ENCODE results near the gene SPATA33.

SPATA33 gene

DNA sequence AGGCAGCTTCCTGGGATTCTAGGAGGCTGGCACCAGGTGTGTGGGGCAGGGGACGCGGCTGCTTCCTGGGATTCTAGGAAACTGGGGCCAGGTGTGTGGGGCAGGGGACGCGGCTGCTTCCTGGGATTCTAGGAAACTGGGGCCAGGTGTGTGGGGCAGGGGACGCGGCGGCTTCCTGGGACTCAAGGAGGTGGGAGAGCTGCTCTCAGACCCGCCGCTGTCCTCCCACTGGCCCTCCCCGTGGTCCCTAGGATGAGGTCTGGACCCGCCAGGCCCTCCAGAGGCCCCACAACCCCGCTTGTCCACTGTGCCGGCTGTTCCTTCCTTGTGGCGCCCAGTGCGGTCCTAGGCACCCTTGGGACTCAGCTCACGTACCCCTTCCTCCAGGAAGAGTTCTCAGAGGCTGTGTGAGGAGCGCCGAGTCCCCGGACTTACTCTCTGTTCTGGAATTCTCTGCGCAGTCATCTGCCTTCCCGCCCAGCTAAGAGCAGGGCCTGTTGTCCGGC lies 43.6 kb upstream of the SPATA33 start:
- H3K27ac ChIP-seq, result no peak overlapping the region
- H3K4me1 ChIP-seq (ENCODE audit: control insufficient read depth in 1 of 2, insufficient read depth in 1 of 2, low read depth in 1 of 2, low read length in 1 of 2), result no peaks in the 10 kb centered on the region
- H3K36me3 ChIP-seq, result no peaks in the 10 kb centered on the region
- H3K27me3 ChIP-seq, result no peaks in the 10 kb centered on the region
- TF ChIP-seq CTCF (IDR thresholded peaks at IDR 0.05), result no peak
- H3K9me3 ChIP-seq, result no peaks in the 10 kb centered on the region
- H3K4me3 ChIP-seq (ENCODE audit: low read depth in 1 of 2, low read length in 1 of 2), result no peak overlapping the region

- Histone ChIP-seq H3K4me1 (ENCODE audit: control insufficient read depth in 1 of 2, insufficient read depth in 1 of 2, low read depth in 1 of 2, low read length in 1 of 2) (no peaks in the 10 kb centered on the region), H3K36me3 (no peaks in the 10 kb centered on the region), H3K27ac (no peak overlapping the region), H3K27me3 (no peaks in the 10 kb centered on the region), H3K4me3 (ENCODE audit: low read depth in 1 of 2, low read length in 1 of 2) (no peak overlapping the region), H3K9me3 (no peaks in the 10 kb centered on the region)
- no peak for TF ChIP-seq CTCF (IDR thresholded peaks at IDR 0.05)
Observed at GRCh38 chr16:89615176-89615575, 42.5 kb upstream of the SPATA33 start.

GRCh38 chr16:89615596-89616090 lies 42.0 kb upstream of the SPATA33 start:
- no peaks in the 10 kb centered on the region for H3K36me3 ChIP-seq
- H3K4me3 ChIP-seq (ENCODE audit: low read depth in 1 of 2, low read length in 1 of 2), result no peak overlapping the region
- no peaks in the 10 kb centered on the region for H3K9me3 ChIP-seq
- no peak for TF ChIP-seq CTCF (IDR thresholded peaks at IDR 0.05)
- no peak overlapping the region for H3K27ac ChIP-seq
- no peaks in the 10 kb centered on the region for H3K4me1 ChIP-seq (ENCODE audit: control insufficient read depth in 1 of 2, insufficient read depth in 1 of 2, low read depth in 1 of 2, low read length in 1 of 2)
- H3K27me3 ChIP-seq, result no peaks in the 10 kb centered on the region

DNA sequence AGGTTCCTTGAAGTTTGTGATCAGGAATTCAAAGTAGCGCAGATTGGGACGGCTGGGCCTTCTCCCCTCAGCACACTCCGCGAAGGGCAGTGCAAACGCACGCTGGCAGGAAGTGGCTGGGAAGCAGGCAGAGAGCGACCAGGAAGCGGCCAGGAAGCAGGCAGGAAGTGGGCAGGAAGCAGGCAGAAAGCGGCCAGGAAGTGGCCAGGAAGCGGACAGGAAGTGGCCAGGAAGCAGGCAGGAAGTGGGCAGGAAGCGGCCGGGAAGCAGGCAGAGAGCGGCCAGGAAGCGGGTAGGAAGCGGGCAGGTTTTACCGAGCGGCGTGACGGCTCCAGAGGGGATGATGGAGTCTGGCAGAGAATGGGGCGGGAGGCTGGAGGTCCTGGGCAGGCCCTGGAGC lies 41.0 kb upstream of the SPATA33 start:
- H3K4me3 ChIP-seq (ENCODE audit: low read depth in 1 of 2, low read length in 1 of 2), result no peak overlapping the region
- H3K9me3 ChIP-seq, result no peaks in the 10 kb centered on the region
- H3K36me3 ChIP-seq, result no peaks in the 10 kb centered on the region
- TF ChIP-seq CTCF (IDR thresholded peaks at IDR 0.05), result no peak
- no peaks in the 10 kb centered on the region for H3K4me1 ChIP-seq (ENCODE audit: control insufficient read depth in 1 of 2, insufficient read depth in 1 of 2, low read depth in 1 of 2, low read length in 1 of 2)
- no peak overlapping the region for H3K27ac ChIP-seq
- H3K27me3 ChIP-seq, result peaks cover 4% of the 10 kb centered on the region

DNA sequence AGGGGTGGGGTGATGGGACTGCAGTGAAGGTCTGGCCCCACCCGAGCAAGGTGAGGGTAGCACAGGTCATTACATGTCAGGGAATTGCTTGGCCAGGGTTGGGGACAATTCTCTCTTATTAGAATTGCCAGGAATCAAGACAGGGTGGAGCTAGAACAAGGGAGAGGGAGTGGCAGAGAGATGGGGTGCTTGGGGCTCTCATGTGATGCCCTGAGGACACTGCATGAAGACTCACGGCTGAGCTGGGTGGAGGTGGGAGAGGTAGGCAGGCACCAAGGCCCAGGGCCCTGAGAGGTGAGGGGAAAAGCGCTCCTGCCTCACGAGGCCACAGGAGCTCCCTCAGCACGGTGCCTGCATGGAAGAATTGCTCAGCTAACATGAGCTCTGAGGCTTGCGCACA lies 40.6 kb upstream of the SPATA33 start:
- no peaks in the 10 kb centered on the region for H3K36me3 ChIP-seq
- peaks cover 8% of the 10 kb centered on the region for H3K27me3 ChIP-seq
- no peaks in the 10 kb centered on the region for H3K9me3 ChIP-seq
- H3K27ac ChIP-seq, result no peak overlapping the region
- H3K4me3 ChIP-seq (ENCODE audit: low read depth in 1 of 2, low read length in 1 of 2), result no peak overlapping the region
- no peaks in the 10 kb centered on the region for H3K4me1 ChIP-seq (ENCODE audit: control insufficient read depth in 1 of 2, insufficient read depth in 1 of 2, low read depth in 1 of 2, low read length in 1 of 2)
- no peak for TF ChIP-seq CTCF (IDR thresholded peaks at IDR 0.05)
